Heart left ventricle (tissue), 16 donors: ENCODE measurements around the gene AHDC1. TPM values are rescaled to one million over a fixed set of nuclear protein-coding genes. Genes with fewer than 3 reads are reported as not detected.
A peak's percentile ranks its signal among the peaks of the same experiment; 100 is the strongest.

Source experiments
- ATAC-seq, 4 donors: fragments of 200-7000 bp; cut with Tn5 transposase; one replicate each; pipeline ENCODE4 v1.9.1; 2020 to 2022; ENCODE audit warnings: moderate library complexity in 4 of 4, mild to moderate bottlenecking in 3 of 4, moderate number of reproducible peaks in 1 of 4
- DNase-seq, 5 donors: peaks; one replicate each; pipeline ENCODE4 v3.0.0-alpha.2; 2020
- H3K27ac ChIP-seq, 12 donors: fragments of 200-600 bp; sonication (generic) in 4 of 12; one replicate each; pipeline versions ENCODE4 v1.5.0 to v1.8.0; 2016 to 2022; ENCODE audit warnings: mild to moderate bottlenecking in 2 of 12
- H3K27me3 ChIP-seq, 9 donors: fragments of 200-600 bp; sonication (generic) in 2 of 9; one replicate each; pipeline versions ENCODE4 v1.5.1 to v1.8.0; 2016 to 2022; ENCODE audit warnings: mild to moderate bottlenecking in 3 of 9
- H3K36me3 ChIP-seq, 9 donors: fragments of 200-600 bp; sonication (generic) in 2 of 9; one replicate each; pipeline versions ENCODE4 v1.5.0 to v1.8.0; 2018 to 2022; ENCODE audit warnings: mild to moderate bottlenecking in 2 of 9
- H3K4me1 ChIP-seq, 12 donors: fragments of 200-600 bp; sonication (generic) in 4 of 12; one replicate each; pipeline versions ENCODE4 v1.5.0 to v1.8.0; 2016 to 2022; ENCODE audit warnings: mild to moderate bottlenecking in 3 of 12
- H3K4me3 ChIP-seq, 12 donors: fragments of 200-600 bp; sonication (generic) in 4 of 12; one replicate each; pipeline versions ENCODE4 v1.5.0 to v1.8.0; 2017 to 2022; ENCODE audit warnings: mild to moderate bottlenecking in 9 of 12, moderate library complexity in 4 of 12
- H3K9me3 ChIP-seq, 12 donors: fragments of 200-600 bp; sonication (generic) in 4 of 12; one replicate each; pipeline versions ENCODE4 v1.5.0 to v1.8.0; 2016 to 2022; ENCODE audit warnings: mild to moderate bottlenecking in 1 of 12
- POLR2A ChIP-seq, 2 donors: fragments of 450-650 bp; IDR thresholded peaks; one replicate each; pipeline ENCODE4 v1.6.1; 2017; ENCODE audit warnings: antibody characterized with exemption in 2 of 2, mild to moderate bottlenecking in 2 of 2, moderate library complexity in 2 of 2
- WGBS, 4 donors: extraction: QIAGEN DNeasy Blood & Tissue Kit in 2 of 4; methylation state at CpG; one replicate each; pipeline versions ENCODE4 v1.1.5 to v1.1.7; 2013 to 2018; 5-methylcytosine and 5-hydroxymethylcytosine counted together
- intact Hi-C, 10 donors: fragments of 100-400 bp; cut with DNase I; formaldehyde crosslinking; loops; one replicate each; pipeline versions ENCODE4 v1.11.1 to v1.14.2; 2022
- polyA plus RNA-seq, 2 donors: library from polyadenylated mRNA; stranded (reverse); fragments of 200-250 nt; gene quantifications; one replicate each; pipeline ENCODE4 v1.2.3, GENCODE V29; 2013
- total RNA-seq, 9 donors: library from RNA; depleted of rRNA in 2 of 9; stranded (reverse); fragments of >200 nt in 2 of 9; fragmentation: NEBNext Ultra II Directional in 3 of 9; extraction: Animal tissue kit (Norgen Biotek cat#: 25700) in 3 of 9; gene quantifications; one replicate each; pipeline versions ENCODE4 v1.1.0 to v1.2.4, GENCODE V29; 2016 to 2023
- TF ChIP-seq, protein P1 (sequence below), 12 donors: fragments of 200-600 bp; sonication (generic) in 4 of 12; IDR thresholded peaks; one replicate each; pipeline versions ENCODE4 v1.5.0 to v1.8.0; 2018 to 2022; ENCODE audit warnings: antibody characterized with exemption in 12 of 12, mild to moderate bottlenecking in 5 of 12
- donor health status: ischemic (EF 13 %, LVEDD 7.1; RV severe dilation, severe dysfunction).
- donor health status: healthy with polysubstance abuse.
- donor health status: DM: no; HTN: yes; CAD: no.
- donor health status: DM: no; HTN: no; CAD: no.
- donor health status: ischemic (EF 25% LVEDD 6.9; RV normal size, moderate dysfunction).
- donor health status: ischemic (EF 25% LVEDD 5.7; RV mildly dilated, moderate dysfunction).
- donor health status: healthy.
- donor health status: DM: yes; HTN: yes; CAD: no.
- donor health status: ischemic (EF 35%, LVEDD 5.7; RV mildly dilated, moderate dysfunction).
- donor health status: nonischemic (EF 11% LVEDD 7.7; RV severe dilation, severe dysfunction).
- donor health status: DM: yes; HTN: yes; CAD: no.
- donor health status: PGD.
- donor health status: ischemic (EF 29% LVEDD 5.4; RV normal size, mild dysfunction).
- donor health status: nonischemic (EF 23%, LVEDD 6.1; RV moderate dilation, normal function).

AHDC1 gene
- total and polyA plus RNA-seq, 11 donors: 25.8 to 50.2 (median 42.1) TPM

- no peak for ATAC-seq
- no peaks in the 10 kb centered on the region for H3K36me3 ChIP-seq
- TF ChIP-seq, protein P1, sequence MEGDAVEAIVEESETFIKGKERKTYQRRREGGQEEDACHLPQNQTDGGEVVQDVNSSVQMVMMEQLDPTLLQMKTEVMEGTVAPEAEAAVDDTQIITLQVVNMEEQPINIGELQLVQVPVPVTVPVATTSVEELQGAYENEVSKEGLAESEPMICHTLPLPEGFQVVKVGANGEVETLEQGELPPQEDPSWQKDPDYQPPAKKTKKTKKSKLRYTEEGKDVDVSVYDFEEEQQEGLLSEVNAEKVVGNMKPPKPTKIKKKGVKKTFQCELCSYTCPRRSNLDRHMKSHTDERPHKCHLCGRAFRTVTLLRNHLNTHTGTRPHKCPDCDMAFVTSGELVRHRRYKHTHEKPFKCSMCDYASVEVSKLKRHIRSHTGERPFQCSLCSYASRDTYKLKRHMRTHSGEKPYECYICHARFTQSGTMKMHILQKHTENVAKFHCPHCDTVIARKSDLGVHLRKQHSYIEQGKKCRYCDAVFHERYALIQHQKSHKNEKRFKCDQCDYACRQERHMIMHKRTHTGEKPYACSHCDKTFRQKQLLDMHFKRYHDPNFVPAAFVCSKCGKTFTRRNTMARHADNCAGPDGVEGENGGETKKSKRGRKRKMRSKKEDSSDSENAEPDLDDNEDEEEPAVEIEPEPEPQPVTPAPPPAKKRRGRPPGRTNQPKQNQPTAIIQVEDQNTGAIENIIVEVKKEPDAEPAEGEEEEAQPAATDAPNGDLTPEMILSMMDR (IDR thresholded peaks at IDR 0.05): no peak
- no peak for TF ChIP-seq POLR2A (IDR thresholded peaks at IDR 0.05)
- intact Hi-C loops: loop anchor here in 2 of 10 donors (5.0 kb wide), 1 partner anchor 35 kb away; no protein-coding TSS in a partner anchor
- no peaks in the 10 kb centered on the region for H3K27me3 ChIP-seq
- WGBS, 4 donors: 97 to 98% (median 97%) methylated on average over 5 of the region's 5 CpGs
- DNase-seq: no peak
- no peaks in the 10 kb centered on the region for H3K9me3 ChIP-seq
- H3K4me1 ChIP-seq: peaks cover 0 to 51% (median 29%) of the 10 kb centered on the region in 12 donors
- no peak overlapping the region for H3K4me3 ChIP-seq
- peak overlapping the region in 5 of 12 donors; percentile 32 to 71 (median 60) for H3K27ac ChIP-seq
Measured at GRCh38 chr1:27647328-27647727, 43.4 kb upstream of the AHDC1 start.

GRCh38 chr1:27646676-27647075, 42.7 kb upstream of the AHDC1 start:
- Histone ChIP-seq H3K36me3 (no peaks in the 10 kb centered on the region), H3K4me1 (peaks cover 0 to 51% (median 29%) of the 10 kb centered on the region in 12 donors), H3K27me3 (no peaks in the 10 kb centered on the region), H3K27ac (peak overlapping the region in 9 of 12 donors; percentile 5 to 71 (median 50)), H3K9me3 (no peaks in the 10 kb centered on the region), H3K4me3 (no peak overlapping the region)
- ATAC-seq (peak in 3 of 4 donors; percentile 19 to 55 (median 32)), DNase-seq (peak in 1 of 5 donors; percentile 70)
- TF ChIP-seq, protein P1 (IDR thresholded peaks at IDR 0.05): no peak
- no peak for TF ChIP-seq POLR2A (IDR thresholded peaks at IDR 0.05)
- intact Hi-C loops: loop anchor here in 2 of 10 donors (5.0 kb wide), 1 partner anchor 34 kb away; no protein-coding TSS in a partner anchor
- 63 to 81% (median 74%) methylated on average over 8 of the region's 8 CpGs for WGBS, 4 donors

DNA sequence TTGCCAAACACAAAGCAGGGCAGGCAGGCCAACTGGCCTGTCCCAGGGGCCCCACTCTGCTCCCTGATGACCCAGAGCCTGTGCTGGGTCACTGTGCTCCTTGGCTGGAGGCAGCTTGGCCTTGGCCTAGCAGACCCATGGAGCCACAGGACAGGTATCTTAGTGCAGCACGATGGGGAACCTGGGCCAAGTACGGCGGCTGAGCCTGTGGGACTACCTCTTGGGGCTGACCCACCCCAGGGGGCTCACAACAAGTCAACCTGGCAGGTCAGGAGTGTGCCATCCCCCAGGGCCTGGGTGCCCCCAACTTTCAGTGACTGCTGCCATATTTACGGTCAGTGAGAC, 41.1 kb upstream of the AHDC1 start:
- H3K27ac ChIP-seq: no peak overlapping the region
- no peaks in the 10 kb centered on the region for H3K36me3 ChIP-seq
- H3K4me3 ChIP-seq: no peak overlapping the region
- DNase-seq: peak in 2 of 5 donors; percentile 26 to 50
- intact Hi-C loops: loop anchor here in 4 of 10 donors (2.0 to 5.0 kb wide), 2 partner anchors 18 to 33 kb away; no protein-coding TSS in a partner anchor
- 96 to 100% (median 98%) methylated on average over 3 to 4 of the region's 4 CpGs for WGBS, 4 donors
- H3K4me1 ChIP-seq: peaks cover 0 to 40% (median 18%) of the 10 kb centered on the region in 12 donors
- TF ChIP-seq POLR2A (IDR thresholded peaks at IDR 0.05): no peak
- TF ChIP-seq, protein P1 (IDR thresholded peaks at IDR 0.05): no peak
- H3K9me3 ChIP-seq: no peaks in the 10 kb centered on the region
- H3K27me3 ChIP-seq: no peaks in the 10 kb centered on the region
- ATAC-seq: no peak

DNA sequence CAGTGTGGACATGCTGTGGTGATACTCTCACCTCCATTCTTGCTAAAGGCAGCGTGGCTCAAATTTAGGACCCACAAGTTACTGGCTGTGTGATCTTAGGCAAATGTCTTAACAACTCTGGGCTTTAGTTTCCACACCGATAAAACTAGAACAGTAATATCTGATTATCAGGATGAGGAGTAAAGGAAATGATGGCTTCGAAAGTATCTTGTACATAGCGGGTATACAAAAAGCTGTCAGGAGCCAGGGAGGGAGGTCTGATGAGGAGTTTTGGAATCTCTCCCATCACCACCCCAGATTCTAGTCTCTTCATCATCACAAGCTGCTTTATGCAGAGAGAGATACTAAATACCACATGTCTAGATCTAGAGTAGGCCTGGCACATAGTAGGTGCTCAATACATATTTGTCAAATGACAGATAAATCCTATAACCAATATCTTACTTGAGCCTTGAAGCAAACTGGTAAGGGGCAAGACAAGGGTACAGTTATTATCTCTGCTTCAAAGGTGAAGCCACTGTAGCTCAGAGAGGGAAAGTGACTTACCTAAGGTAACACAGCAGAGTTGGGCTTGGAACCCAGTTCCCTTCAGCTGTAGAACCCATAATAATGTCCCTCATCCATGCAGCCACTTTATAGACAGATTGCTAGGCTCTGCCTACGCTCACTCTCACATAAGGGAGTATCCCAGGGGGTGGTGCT, 40.6 kb upstream of the AHDC1 start:
- no peak for ATAC-seq
- peaks cover 0 to 38% (median 16%) of the 10 kb centered on the region in 12 donors for H3K4me1 ChIP-seq
- DNase-seq: no peak
- WGBS, 4 donors: 64 to 90% (median 87%) methylated on average over 5 of the region's 5 CpGs
- H3K36me3 ChIP-seq: no peaks in the 10 kb centered on the region
- no peaks in the 10 kb centered on the region for H3K27me3 ChIP-seq
- no peaks in the 10 kb centered on the region for H3K9me3 ChIP-seq
- H3K27ac ChIP-seq: no peak overlapping the region
- intact Hi-C loops: loop anchor here in 5 of 10 donors (1.0 to 5.0 kb wide), 3 partner anchors 18 to 32 kb away; no protein-coding TSS in a partner anchor
- H3K4me3 ChIP-seq: no peak overlapping the region
- TF ChIP-seq, protein P1 (IDR thresholded peaks at IDR 0.05): no peak
- no peak for TF ChIP-seq POLR2A (IDR thresholded peaks at IDR 0.05)
